Osteoblast (primary cell): ENCODE measurements around the gene TPP2. TPM values are rescaled to one million over a fixed set of nuclear protein-coding genes. Genes with fewer than 3 reads are reported as not detected.

Experiments
- DNase-seq: peaks from one replicate; pipeline ENCODE4 v3.0.0; 2011; ENCODE audit warnings: low spot score, mixed read lengths; ENCODE audit not compliant: insufficient read length; ENCODE audit errors: missing footprints
- H2AFZ ChIP-seq: 2 replicates; pipeline ENCODE4 v1.6.0; 2011; ENCODE audit warnings: mild to moderate bottlenecking, low read length
- H3K27ac ChIP-seq: 2 replicates; pipeline ENCODE4 v1.5.1; 2011; ENCODE audit warnings: mild to moderate bottlenecking, low read depth, low read length, moderate library complexity
- H3K27me3 ChIP-seq: 2 replicates; pipeline ENCODE4 v1.6.0; 2012; ENCODE audit warnings: mild to moderate bottlenecking, control low read depth, inconsistent platforms, low read length, moderate library complexity; ENCODE audit not compliant: insufficient read depth
- H3K36me3 ChIP-seq: 2 replicates; pipeline ENCODE4 v1.5.1; 2011; ENCODE audit warnings: mild to moderate bottlenecking, low read length, control low read depth, moderate library complexity; ENCODE audit not compliant: insufficient read depth
- H3K4me1 ChIP-seq: 2 replicates; pipeline ENCODE4 v1.5.1; 2011; ENCODE audit warnings: mild to moderate bottlenecking, low read length, control low read depth, moderate library complexity; ENCODE audit not compliant: insufficient read depth
- H3K4me2 ChIP-seq: 2 replicates; pipeline ENCODE4 v1.6.0; 2011; ENCODE audit warnings: mild to moderate bottlenecking, low read length; ENCODE audit not compliant: insufficient read depth
- H3K4me3 ChIP-seq: fragments of 200-600 bp; sonication (generic); 3 replicates; pipeline ENCODE4 v1.5.1; 2012; ENCODE audit warnings: mild to moderate bottlenecking, low read length, inconsistent platforms; ENCODE audit not compliant: insufficient read depth
- H3K79me2 ChIP-seq: 2 replicates; pipeline ENCODE4 v1.6.0; 2012; ENCODE audit warnings: mild to moderate bottlenecking, low read length, control low read depth, inconsistent platforms; ENCODE audit not compliant: insufficient read depth
- H3K9me3 ChIP-seq: 2 replicates; pipeline ENCODE4 v1.5.1; 2011; ENCODE audit warnings: low read depth, low read length, control low read depth
- H4K20me1 ChIP-seq: 2 replicates; pipeline ENCODE4 v1.6.0; 2012; ENCODE audit warnings: mild to moderate bottlenecking, low read length, control low read depth; ENCODE audit not compliant: insufficient read depth
- CTCF ChIP-seq: IDR thresholded peaks from 2 replicates; pipeline ENCODE4 v1.5.1; 2011; ENCODE audit warnings: mild to moderate bottlenecking, low read depth, low read length, moderate library complexity; ENCODE audit errors: extremely low read depth
- total RNA-seq: library from RNA; depleted of rRNA; stranded (reverse); fragments of >200 nt; gene quantifications from 2 replicates; pipeline ENCODE4 v1.2.3, GENCODE V29; 2012

Gene TPP2
- total RNA-seq, 1 donor: 57.5 TPM

- no peak for TF ChIP-seq CTCF
Measured at GRCh38 chr13:102686024-102686423, 89.2 kb downstream of the TPP2 start.

GRCh38 chr13:102687520-102687919 lies 90.7 kb downstream of the TPP2 start:
- no peak overlapping the region for H3K4me3 ChIP-seq
- no peak overlapping the region for H2AFZ ChIP-seq
- DNase-seq: no peak
- H3K4me1 ChIP-seq: no peaks in the 10 kb centered on the region
- peaks cover 19% of the 10 kb centered on the region for H3K27me3 ChIP-seq
- peaks cover under 1% of the 10 kb centered on the region for H3K9me3 ChIP-seq
- no peaks in the 10 kb centered on the region for H4K20me1 ChIP-seq
- no peak overlapping the region for H3K27ac ChIP-seq
- no peak for TF ChIP-seq CTCF
- H3K79me2 ChIP-seq: no peaks in the 10 kb centered on the region
- H3K4me2 ChIP-seq: no peak overlapping the region
- H3K36me3 ChIP-seq: no peaks in the 10 kb centered on the region

More at GRCh38 chr13:102686024-102686423, 89.2 kb downstream of the TPP2 start:
- Histone ChIP-seq H4K20me1 (no peaks in the 10 kb centered on the region), H3K9me3 (peaks cover 1% of the 10 kb centered on the region), H3K79me2 (no peaks in the 10 kb centered on the region), H3K4me2 (no peak overlapping the region), H2AFZ (no peak overlapping the region), H3K27me3 (peaks cover 18% of the 10 kb centered on the region), H3K4me1 (no peaks in the 10 kb centered on the region), H3K36me3 (no peaks in the 10 kb centered on the region), H3K27ac (no peak overlapping the region), H3K4me3 (no peak overlapping the region)
- DNase-seq: no peak

GRCh38 chr13:102688306-102688973 lies 91.7 kb downstream of the TPP2 start:
- H3K27ac ChIP-seq: no peak overlapping the region
- no peaks in the 10 kb centered on the region for H3K4me1 ChIP-seq
- H2AFZ ChIP-seq: no peak overlapping the region
- no peaks in the 10 kb centered on the region for H4K20me1 ChIP-seq
- DNase-seq: peak; percentile 1
- TF ChIP-seq CTCF: no peak
- H3K9me3 ChIP-seq: no peaks in the 10 kb centered on the region
- peaks cover 27% of the 10 kb centered on the region for H3K27me3 ChIP-seq
- no peak overlapping the region for H3K4me3 ChIP-seq
- H3K36me3 ChIP-seq: no peaks in the 10 kb centered on the region
- H3K4me2 ChIP-seq: no peak overlapping the region
- no peaks in the 10 kb centered on the region for H3K79me2 ChIP-seq

- Histone ChIP-seq H3K9me3 (no peaks in the 10 kb centered on the region), H3K36me3 (no peaks in the 10 kb centered on the region), H2AFZ (no peak overlapping the region), H3K4me1 (no peaks in the 10 kb centered on the region), H3K27ac (no peak overlapping the region), H3K4me2 (no peak overlapping the region), H4K20me1 (no peaks in the 10 kb centered on the region), H3K4me3 (no peak overlapping the region), H3K79me2 (no peaks in the 10 kb centered on the region), H3K27me3 (peaks cover 43% of the 10 kb centered on the region)
- TF ChIP-seq CTCF: no peak
- DNase-seq: no peak
Measured at GRCh38 chr13:102690883-102691282, 94.1 kb downstream of the TPP2 start.
